Left renal cortex interstitium (tissue), 4 donors: ENCODE results near the gene COQ7. TPM values are rescaled to one million over a fixed set of nuclear protein-coding genes. Genes with fewer than 3 reads are reported as not detected.

Experiments used
- DNase-seq, 4 donors: peaks; one replicate each; pipeline ENCODE4 v3.0.0-alpha.2; 2013; ENCODE audit warnings: low read depth in 4 of 4, low spot score in 2 of 4, missing footprints in 1 of 4
- polyA plus RNA-seq, 4 donors: library from polyadenylated mRNA; unstranded; fragments of 120-200 nt; gene quantifications; one replicate each; pipeline ENCODE4 v1.2.1, GENCODE V29; 2013; ENCODE audit not compliant: insufficient read length in 4 of 4

The COQ7 gene
- polyA plus RNA-seq, 4 donors: 33.8 to 37.2 (median 35.3) TPM

- DNase-seq: no peak
Observed at GRCh38 chr16:19110537-19111360, 43.3 kb downstream of the COQ7 start.

GRCh38 chr16:19112099-19112407, 44.6 kb downstream of the COQ7 start:
- DNase-seq: no peak

- peak in 3 of 4 donors; percentile 69 to 77 (median 75) for DNase-seq
Observed at GRCh38 chr16:19113577-19114358, 46.4 kb downstream of the COQ7 start, which contains the start of gene ITPRIPL2. Gene ITPRIPL2 (plus strand): TSS chr16:19113964. CDS start chr16:19114462, 498 bp downstream.

- no peak for DNase-seq
Observed at GRCh38 chr16:19114359-19115147, 47.1 kb downstream of the COQ7 start.

GRCh38 chr16:19115148-19116021, 48.0 kb downstream of the COQ7 start:
- DNase-seq: no peak

- no peak for DNase-seq
Observed at GRCh38 chr16:19116711-19117449, 49.5 kb downstream of the COQ7 start.

GRCh38 chr16:19118938-19119431, 51.6 kb downstream of the COQ7 start:
- DNase-seq: no peak

GRCh38 chr16:19119564-19119963, 52.1 kb downstream of the COQ7 start:
- no peak for DNase-seq

GRCh38 chr16:19123535-19124178, 56.2 kb downstream of the COQ7 start:
- DNase-seq: no peak

- DNase-seq: no peak
Observed at GRCh38 chr16:19126300-19126699, 58.9 kb downstream of the COQ7 start.

GRCh38 chr16:19127205-19127604, 59.8 kb downstream of the COQ7 start:
- DNase-seq: no peak

- no peak for DNase-seq
Observed at GRCh38 chr16:19127674-19128131, 60.3 kb downstream of the COQ7 start.

- DNase-seq: no peak
Observed at GRCh38 chr16:19128454-19129200, 61.2 kb downstream of the COQ7 start.

Other genes with a start within 250 kb of the COQ7 start
- 10 to 100 TPM; 39.4 to 80.1 (median 62.9) TPM for gene SMG1, start 141.2 kb upstream of the COQ7 start, polyA plus RNA-seq
- gene TMC7, start 83.7 kb upstream of the COQ7 start, polyA plus RNA-seq: 1 to 10 TPM; 1.7 to 2.2 (median 2.0) TPM
- gene ITPRIPL2, start 46.4 kb downstream of the COQ7 start, polyA plus RNA-seq: 10 to 100 TPM; 16.3 to 19.9 (median 17.9) TPM
- 10 to 100 TPM in 3 of 4 donors, 1 to 10 TPM in 1; 9.4 to 11.7 (median 10.2) TPM for gene SYT17, start 100.6 kb downstream of the COQ7 start, polyA plus RNA-seq
- gene CLEC19A, start 218.1 kb downstream of the COQ7 start, polyA plus RNA-seq: under 1 TPM in 2 of 4 donors, not detected in 2; 0.16 to 0.24 TPM